ENCODE measurements around the gene FAP. TPM values are rescaled to one million over a fixed set of nuclear protein-coding genes. Genes with fewer than 3 reads are reported as not detected.

FAP gene
- total and polyA plus RNA-seq, 2 of the 8 experiments (the other 6 are each of a cell fraction or from before 2014, with no cell fraction given): not detected

DNA sequence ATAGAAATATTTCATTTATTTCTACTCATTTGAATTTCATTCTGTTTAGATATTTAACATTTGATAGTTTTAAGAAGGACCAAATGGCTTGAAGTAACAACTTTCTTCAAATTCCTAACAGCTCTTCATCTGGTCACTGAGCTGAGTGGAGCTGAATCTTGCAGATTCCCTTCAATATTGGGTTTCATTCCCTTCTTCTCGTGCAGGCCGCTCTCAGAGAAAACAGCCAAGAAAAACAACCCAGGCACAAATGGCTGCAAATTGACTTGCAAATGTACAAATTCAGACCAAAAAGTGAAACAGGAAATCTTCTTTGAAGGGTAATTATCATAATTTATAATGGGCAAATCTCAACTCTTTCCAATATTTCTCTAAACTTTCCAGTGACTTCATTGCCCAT, 60.9 kb downstream of the FAP start:
- WGBS, 2 experiments (ENCODE audit: extremely low coverage in 1 of 2, insufficient coverage in 1 of 2, insufficient read length in 1 of 2, insufficient replicate concordance in 2 of 2, low coverage in 1 of 2, low lambda C conversion rate in 2 of 2, missing lambda C conversion rate in 1 of 2): 100% methylated on average over 2 of the region's 2 CpGs; no CpG with 5 or more reads in 1 of the 2 experiments
- ChIA-PET POLR2A (ENCODE audit: partially characterized antibody) (no interaction called here), CTCF (ENCODE audit: partially characterized antibody) (interaction anchor here (0.7 to 3.4 kb wide), 4 partner anchors 9 to 101 kb away, joined by 3 to 13 read pairs (median 6); no protein-coding TSS in a partner anchor)
- Histone ChIP-seq H3K18ac (ENCODE audit: extremely low read depth, low read length) (no peak overlapping the region), H2BK12ac (ENCODE audit: low read depth, low read length) (no peak overlapping the region), H3K27ac (ENCODE audit: low read depth, low read length) (no peak overlapping the region), H2BK5ac (ENCODE audit: low read depth, low read length) (no peak overlapping the region), H4K5ac (ENCODE audit: insufficient read length, low read depth, low read length) (no peak overlapping the region), H3K4me1 (replicated peaks in 1 of 4; ENCODE audit: control insufficient read depth in 3 of 4, insufficient read depth in 4 of 4, low read length in 3 of 4) (no peaks in the 10 kb centered on the region), H2BK120ac (replicated peaks; ENCODE audit: low read depth, low read length) (no peak overlapping the region), H3K23me2 (ENCODE audit: low read depth, low read length) (no peaks in the 10 kb centered on the region), H3K36me3 (ENCODE audit: control insufficient read depth in 2 of 4, insufficient read depth in 4 of 4, low read length in 3 of 4) (no peaks in the 10 kb centered on the region), H3K4me3 (ENCODE audit: extremely low read depth in 1 of 4, insufficient read depth in 2 of 4, low read depth in 3 of 4, low read length in 4 of 4) (no peak overlapping the region), H3K56ac (replicated peaks; ENCODE audit: insufficient read length, low read depth, low read length) (no peak overlapping the region), H2BK20ac (ENCODE audit: low read length) (no peak overlapping the region), H3K79me1 (ENCODE audit: low read depth, low read length) (no peaks in the 10 kb centered on the region), H4K8ac (ENCODE audit: extremely low read depth, insufficient read depth, low read length) (no peak overlapping the region), H3K79me2 (ENCODE audit: control insufficient read depth in 1 of 2, insufficient read depth in 2 of 2, low read length in 2 of 2) (no peaks in the 10 kb centered on the region), H2AFZ (ENCODE audit: low read length) (no peak overlapping the region), H3K4me2 (ENCODE audit: insufficient read depth in 1 of 2, low read depth in 2 of 2, low read length in 2 of 2) (no peak overlapping the region), H3K9me3 (ENCODE audit: insufficient read depth in 2 of 2, low read depth in 1 of 2, low read length in 1 of 2) (no peaks in the 10 kb centered on the region), H3K27me3 (replicated peaks in 1 of 4; ENCODE audit: control insufficient read depth in 3 of 4, extremely low read depth in 1 of 4, insufficient read depth in 3 of 4, low read length in 3 of 4) (peaks cover 0 to 1% (median 0%) of the 10 kb centered on the region in 4 experiments; a peak in 1 of 7 replicates), H3K9ac (replicated peaks in 1 of 4; ENCODE audit: extremely low read depth in 1 of 4, low read depth in 3 of 4, low read length in 3 of 4) (no peak overlapping the region), H3K14ac (ENCODE audit: insufficient read length) (no peak overlapping the region), H4K91ac (replicated peaks; ENCODE audit: insufficient read length, low read length) (no peak overlapping the region), H3K23ac (ENCODE audit: insufficient read length) (no peak overlapping the region), H2BK15ac (ENCODE audit: low read length) (no peak overlapping the region), H4K20me1 (replicated peaks in 1 of 2; ENCODE audit: control insufficient read depth in 1 of 2, insufficient read depth in 2 of 2, low read length in 2 of 2) (no peaks in the 10 kb centered on the region), H3K4ac (replicated peaks; ENCODE audit: insufficient read length, low read depth, low read length) (no peak overlapping the region), H2AK5ac (ENCODE audit: low read depth, low read length) (no peak overlapping the region)
- no peak for DNase-seq (ENCODE audit: low read depth in 1 of 2, low spot score in 2 of 2)
- FAIRE-seq: no peak
- TF ChIP-seq SP2 (IDR thresholded peaks at IDR 0.05; ENCODE audit: low read length): no peak
- TF ChIP-seq BRCA1 (IDR thresholded peaks at IDR 0.05; ENCODE audit: low read depth, low read length): no peak
- TF ChIP-seq ZNF274 (IDR thresholded peaks at IDR 0.05; ENCODE audit: borderline replicate concordance, extremely low read depth, low read length): no peak
- TF ChIP-seq, protein P1, sequence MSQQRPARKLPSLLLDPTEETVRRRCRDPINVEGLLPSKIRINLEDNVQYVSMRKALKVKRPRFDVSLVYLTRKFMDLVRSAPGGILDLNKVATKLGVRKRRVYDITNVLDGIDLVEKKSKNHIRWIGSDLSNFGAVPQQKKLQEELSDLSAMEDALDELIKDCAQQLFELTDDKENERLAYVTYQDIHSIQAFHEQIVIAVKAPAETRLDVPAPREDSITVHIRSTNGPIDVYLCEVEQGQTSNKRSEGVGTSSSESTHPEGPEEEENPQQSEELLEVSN (IDR thresholded peaks at IDR 0.05): no peak
- no peak for TF ChIP-seq NANOG (IDR thresholded peaks at IDR 0.05; ENCODE audit: insufficient read depth, low read depth, low read length, poor library complexity, severe bottlenecking)
- TF ChIP-seq, protein P2, sequence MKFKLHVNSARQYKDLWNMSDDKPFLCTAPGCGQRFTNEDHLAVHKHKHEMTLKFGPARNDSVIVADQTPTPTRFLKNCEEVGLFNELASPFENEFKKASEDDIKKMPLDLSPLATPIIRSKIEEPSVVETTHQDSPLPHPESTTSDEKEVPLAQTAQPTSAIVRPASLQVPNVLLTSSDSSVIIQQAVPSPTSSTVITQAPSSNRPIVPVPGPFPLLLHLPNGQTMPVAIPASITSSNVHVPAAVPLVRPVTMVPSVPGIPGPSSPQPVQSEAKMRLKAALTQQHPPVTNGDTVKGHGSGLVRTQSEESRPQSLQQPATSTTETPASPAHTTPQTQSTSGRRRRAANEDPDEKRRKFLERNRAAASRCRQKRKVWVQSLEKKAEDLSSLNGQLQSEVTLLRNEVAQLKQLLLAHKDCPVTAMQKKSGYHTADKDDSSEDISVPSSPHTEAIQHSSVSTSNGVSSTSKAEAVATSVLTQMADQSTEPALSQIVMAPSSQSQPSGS (IDR thresholded peaks at IDR 0.05; ENCODE audit: low read length): no peak
- TF ChIP-seq, protein P3, sequence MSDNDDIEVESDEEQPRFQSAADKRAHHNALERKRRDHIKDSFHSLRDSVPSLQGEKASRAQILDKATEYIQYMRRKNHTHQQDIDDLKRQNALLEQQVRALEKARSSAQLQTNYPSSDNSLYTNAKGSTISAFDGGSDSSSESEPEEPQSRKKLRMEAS (IDR thresholded peaks at IDR 0.05): no peak
- TF ChIP-seq GTF2F1 (IDR thresholded peaks at IDR 0.05; ENCODE audit: borderline replicate concordance, low read depth, low read length): no peak
- no peak for TF ChIP-seq RBBP5 (IDR thresholded peaks at IDR 0.05; ENCODE audit: borderline replicate concordance, low read depth, low read length)
- TF ChIP-seq PHF8 (conservative IDR thresholded peaks at IDR 0.05; ENCODE audit: low read depth, low read length): no peak
- no peak for TF ChIP-seq BACH1 (IDR thresholded peaks at IDR 0.05; ENCODE audit: low read length)
- no peak for TF ChIP-seq CBX8 (IDR thresholded peaks at IDR 0.05; ENCODE audit: borderline replicate concordance, low read depth, low read length)

Measured in H1 (cell line).